ACC112 (cell line): ENCODE results near the gene SMTN.

ENCODE experiments used
- H2AFZ ChIP-seq: fragments of 200-600 bp; sonication (generic); one replicate; pipeline ENCODE4 v1.6.0; 2017; ENCODE audit warnings: antibody characterized with exemption, low read length; ENCODE audit not compliant: unreplicated experiment
- H3K27ac ChIP-seq: fragments of 200-600 bp; sonication (generic); 2 replicates; pipeline ENCODE4 v1.5.1; 2014; ENCODE audit warnings: low read depth, mild to moderate bottlenecking, antibody characterized with exemption, low read length, moderate library complexity
- H3K27me3 ChIP-seq: fragments of 200-600 bp; sonication (generic); 2 replicates; pipeline ENCODE4 v1.6.1; 2014; ENCODE audit warnings: mild to moderate bottlenecking, antibody characterized with exemption, low read length, moderate library complexity, mixed read lengths; ENCODE audit not compliant: insufficient read depth
- H3K36me3 ChIP-seq: fragments of 200-600 bp; sonication (generic); 2 replicates; pipeline ENCODE4 v1.6.1; 2016; ENCODE audit warnings: mild to moderate bottlenecking, antibody characterized with exemption, low read length, moderate library complexity, mixed read lengths; ENCODE audit not compliant: insufficient read depth
- H3K4me1 ChIP-seq: fragments of 200-600 bp; sonication (generic); one replicate; pipeline ENCODE4 v1.6.1; 2016; ENCODE audit warnings: low read length, mixed read lengths; ENCODE audit not compliant: insufficient read depth, unreplicated experiment, control insufficient read depth
- H3K4me3 ChIP-seq: fragments of 200-600 bp; sonication (generic); 2 replicates; pipeline ENCODE4 v1.5.1; 2014; ENCODE audit warnings: mild to moderate bottlenecking, low read depth, low read length
- H3K79me2 ChIP-seq: fragments of 200-600 bp; sonication (generic); one replicate; pipeline ENCODE4 v1.6.0; 2016; ENCODE audit warnings: low read length; ENCODE audit not compliant: control insufficient read depth, unreplicated experiment, insufficient read depth

Gene SMTN

GRCh38 chr22:31135706-31136105, 54.6 kb downstream of the SMTN start:
- Histone ChIP-seq H3K4me1 (no peaks in the 10 kb centered on the region), H2AFZ (no peak overlapping the region), H3K4me3 (no peak overlapping the region), H3K36me3 (no peaks in the 10 kb centered on the region), H3K79me2 (no peaks in the 10 kb centered on the region), H3K27me3 (peaks cover 23% of the 10 kb centered on the region), H3K27ac (no peak overlapping the region)

GRCh38 chr22:31136155-31136554, 55.0 kb downstream of the SMTN start:
- Histone ChIP-seq H3K27me3 (peaks cover 23% of the 10 kb centered on the region), H3K27ac (no peak overlapping the region), H3K79me2 (no peaks in the 10 kb centered on the region), H3K4me3 (no peak overlapping the region), H3K4me1 (no peaks in the 10 kb centered on the region), H2AFZ (no peak overlapping the region), H3K36me3 (no peaks in the 10 kb centered on the region)

DNA sequence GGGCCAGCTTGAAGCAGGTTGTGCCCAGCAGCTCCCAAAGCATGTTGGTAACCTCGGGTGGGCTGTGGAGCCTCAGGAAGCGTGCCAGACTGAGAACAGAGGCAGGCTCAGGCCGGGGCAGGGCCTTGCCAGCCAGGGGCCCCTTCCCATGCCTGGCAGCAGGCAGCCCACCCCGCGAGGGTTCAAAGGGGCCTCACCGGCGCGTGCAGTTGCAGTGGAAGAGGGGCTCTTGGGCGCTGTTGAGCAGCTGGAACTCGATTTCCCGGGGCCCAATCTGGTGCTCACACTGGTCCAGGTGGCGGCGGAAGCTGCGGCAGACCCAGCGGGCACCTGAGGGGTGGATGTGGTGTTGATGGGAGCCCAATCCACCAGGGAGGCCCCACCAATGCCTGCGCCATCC, 55.6 kb downstream of the SMTN start:
- Histone ChIP-seq H3K4me3 (no peak overlapping the region), H3K27me3 (peaks cover 23% of the 10 kb centered on the region), H3K36me3 (no peaks in the 10 kb centered on the region), H2AFZ (no peak overlapping the region), H3K27ac (no peak overlapping the region), H3K4me1 (no peaks in the 10 kb centered on the region), H3K79me2 (no peaks in the 10 kb centered on the region)

GRCh38 chr22:31137721-31138120, 56.6 kb downstream of the SMTN start:
- H3K36me3 ChIP-seq = no peaks in the 10 kb centered on the region
- no peaks in the 10 kb centered on the region for H3K4me1 ChIP-seq
- H3K27me3 ChIP-seq = peaks cover 23% of the 10 kb centered on the region
- H3K4me3 ChIP-seq = no peak overlapping the region
- H3K27ac ChIP-seq = no peak overlapping the region
- H2AFZ ChIP-seq = no peak overlapping the region
- no peaks in the 10 kb centered on the region for H3K79me2 ChIP-seq

GRCh38 chr22:31138126-31138525, 57.0 kb downstream of the SMTN start:
- H3K4me3 ChIP-seq = no peak overlapping the region
- H2AFZ ChIP-seq = no peak overlapping the region
- H3K4me1 ChIP-seq = no peaks in the 10 kb centered on the region
- no peaks in the 10 kb centered on the region for H3K36me3 ChIP-seq
- H3K27ac ChIP-seq = no peak overlapping the region
- no peaks in the 10 kb centered on the region for H3K79me2 ChIP-seq
- H3K27me3 ChIP-seq = peaks cover 23% of the 10 kb centered on the region

GRCh38 chr22:31139066-31139465, 57.9 kb downstream of the SMTN start:
- no peak overlapping the region for H3K27ac ChIP-seq
- H3K79me2 ChIP-seq = no peaks in the 10 kb centered on the region
- H3K4me3 ChIP-seq = no peak overlapping the region

GRCh38 chr22:31139866-31140716, 59.0 kb downstream of the SMTN start, which contains the start of gene PLA2G3:
Gene PLA2G3, minus strand, starts transcription at chr22:31140508. Its CDS starts 154 bp downstream, at chr22:31140354.
- no peaks in the 10 kb centered on the region for H3K36me3 ChIP-seq
- H3K27me3 ChIP-seq = peaks cover 23% of the 10 kb centered on the region
- no peak within 1 kb of the TSS for H2AFZ ChIP-seq
- no peaks in the 10 kb centered on the region for H3K4me1 ChIP-seq
- no peak within 1 kb of the TSS for H3K4me3 ChIP-seq
- H3K79me2 ChIP-seq = no peaks in the 10 kb centered on the region
- H3K27ac ChIP-seq = no peak within 1 kb of the TSS

More at GRCh38 chr22:31139066-31139465, 57.9 kb downstream of the SMTN start:
- Histone ChIP-seq H3K36me3 (no peaks in the 10 kb centered on the region), H3K27me3 (peaks cover 23% of the 10 kb centered on the region), H3K4me1 (no peaks in the 10 kb centered on the region), H2AFZ (no peak overlapping the region)

GRCh38 chr22:31140746-31141145, 59.6 kb downstream of the SMTN start:
- Histone ChIP-seq H3K27me3 (peaks cover 23% of the 10 kb centered on the region), H3K4me1 (no peaks in the 10 kb centered on the region), H3K36me3 (no peaks in the 10 kb centered on the region), H3K27ac (no peak overlapping the region), H2AFZ (no peak overlapping the region), H3K4me3 (no peak overlapping the region), H3K79me2 (no peaks in the 10 kb centered on the region)

DNA sequence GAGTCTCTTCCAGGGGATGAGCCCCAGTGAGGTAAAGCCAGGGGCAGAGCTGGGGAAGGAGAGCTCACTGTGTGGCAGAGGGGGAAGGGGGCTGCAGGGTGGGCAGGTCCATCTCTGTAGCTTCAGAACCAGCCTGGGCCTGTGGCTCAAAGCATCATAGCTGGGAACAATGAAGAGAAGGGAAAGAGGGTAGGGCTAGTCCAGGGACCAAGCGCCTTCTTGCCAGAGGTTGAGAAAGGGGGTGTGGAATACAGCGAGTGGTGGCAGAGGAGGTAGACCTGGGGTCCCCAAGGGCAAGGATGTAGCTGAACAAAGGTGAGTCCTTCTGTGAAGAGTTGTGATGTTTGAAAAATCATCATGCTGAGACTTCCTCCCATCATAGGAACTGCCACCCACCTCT, 60.4 kb downstream of the SMTN start:
- H3K27ac ChIP-seq = no peak overlapping the region
- no peak overlapping the region for H2AFZ ChIP-seq
- H3K79me2 ChIP-seq = no peaks in the 10 kb centered on the region
- H3K4me1 ChIP-seq = no peaks in the 10 kb centered on the region
- H3K27me3 ChIP-seq = peaks cover 23% of the 10 kb centered on the region
- no peak overlapping the region for H3K4me3 ChIP-seq
- H3K36me3 ChIP-seq = no peaks in the 10 kb centered on the region

DNA sequence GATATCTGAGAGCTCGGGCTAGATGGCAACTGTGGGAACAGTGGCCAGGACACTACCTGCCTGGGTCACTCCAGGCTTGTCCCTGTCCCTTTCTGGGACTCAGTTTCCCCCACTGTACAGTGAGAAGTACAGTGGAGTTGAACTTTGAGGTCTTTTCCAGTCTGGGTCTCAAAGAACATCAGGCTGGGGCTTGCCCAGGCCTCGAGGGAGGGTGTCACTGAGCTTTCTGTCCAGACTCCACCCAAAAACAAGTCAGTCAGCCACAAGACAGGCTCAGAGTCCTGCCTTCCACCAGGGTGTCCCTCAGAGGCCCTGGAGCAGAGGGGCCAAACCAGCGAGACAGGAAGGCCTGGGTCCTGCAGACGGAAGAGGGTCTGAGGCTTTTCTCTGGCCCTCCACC, 61.2 kb downstream of the SMTN start:
- no peaks in the 10 kb centered on the region for H3K36me3 ChIP-seq
- H3K4me1 ChIP-seq = no peaks in the 10 kb centered on the region
- no peak overlapping the region for H2AFZ ChIP-seq
- H3K27me3 ChIP-seq = peaks cover 23% of the 10 kb centered on the region
- no peaks in the 10 kb centered on the region for H3K79me2 ChIP-seq
- no peak overlapping the region for H3K4me3 ChIP-seq
- no peak overlapping the region for H3K27ac ChIP-seq

GRCh38 chr22:31143038-31143437, 61.9 kb downstream of the SMTN start:
- H3K27ac ChIP-seq = no peak overlapping the region
- H3K36me3 ChIP-seq = no peaks in the 10 kb centered on the region
- H3K4me3 ChIP-seq = no peak overlapping the region
- H3K79me2 ChIP-seq = no peaks in the 10 kb centered on the region
- H3K4me1 ChIP-seq = no peaks in the 10 kb centered on the region
- H2AFZ ChIP-seq = no peak overlapping the region
- peaks cover 22% of the 10 kb centered on the region for H3K27me3 ChIP-seq
